ENCODE results near the gene KCNMA1.

The KCNMA1 gene

GRCh38 chr10:77105761-77106221, 531.8 kb downstream of the KCNMA1 start:
- Histone ChIP-seq H3K27me3 (ENCODE audit: control insufficient read depth in 1 of 2, insufficient read depth in 2 of 2, low read length in 2 of 2) (no peaks in the 10 kb centered on the region), H3K4me3 (ENCODE audit: low read length in 2 of 2) (no peak overlapping the region), H3K36me3 (ENCODE audit: control insufficient read depth in 2 of 2, insufficient read depth in 2 of 2, low read length in 2 of 2) (peaks cover 0 to 16% of the 10 kb centered on the region in 2 donors), H3K9me3 (ENCODE audit: control insufficient read depth in 2 of 2, low read length in 2 of 2) (no peaks in the 10 kb centered on the region), H3K27ac (ENCODE audit: low read length) (no peak overlapping the region), H3K4me1 (ENCODE audit: control insufficient read depth, insufficient read depth, low read length) (peaks cover 21% of the 10 kb centered on the region), H3K9ac (ENCODE audit: low read length in 2 of 2) (no peak overlapping the region)

GRCh38 chr10:77104459-77104980, 533.1 kb downstream of the KCNMA1 start:
- Histone ChIP-seq H3K4me1 (ENCODE audit: control insufficient read depth, insufficient read depth, low read length) (peaks cover 19% of the 10 kb centered on the region), H3K36me3 (ENCODE audit: control insufficient read depth in 2 of 2, insufficient read depth in 2 of 2, low read length in 2 of 2) (peaks cover 0 to 16% of the 10 kb centered on the region in 2 donors), H3K9ac (ENCODE audit: low read length in 2 of 2) (no peak overlapping the region), H3K27ac (ENCODE audit: low read length) (no peak overlapping the region), H3K9me3 (ENCODE audit: control insufficient read depth in 2 of 2, low read length in 2 of 2) (no peaks in the 10 kb centered on the region), H3K27me3 (ENCODE audit: control insufficient read depth in 1 of 2, insufficient read depth in 2 of 2, low read length in 2 of 2) (no peaks in the 10 kb centered on the region), H3K4me3 (ENCODE audit: low read length in 2 of 2) (no peak overlapping the region)

GRCh38 chr10:77103213-77103612, 534.4 kb downstream of the KCNMA1 start:
- no peak overlapping the region for H3K27ac ChIP-seq (ENCODE audit: low read length)
- H3K27me3 ChIP-seq (ENCODE audit: control insufficient read depth in 1 of 2, insufficient read depth in 2 of 2, low read length in 2 of 2): no peaks in the 10 kb centered on the region
- H3K4me1 ChIP-seq (ENCODE audit: control insufficient read depth, insufficient read depth, low read length): peaks cover 19% of the 10 kb centered on the region
- H3K9ac ChIP-seq (ENCODE audit: low read length in 2 of 2): no peak overlapping the region
- H3K36me3 ChIP-seq (ENCODE audit: control insufficient read depth in 2 of 2, insufficient read depth in 2 of 2, low read length in 2 of 2): peaks cover 0 to 17% of the 10 kb centered on the region in 2 donors
- H3K4me3 ChIP-seq (ENCODE audit: low read length in 2 of 2): no peak overlapping the region
- H3K9me3 ChIP-seq (ENCODE audit: control insufficient read depth in 2 of 2, low read length in 2 of 2): no peaks in the 10 kb centered on the region

GRCh38 chr10:77101341-77101740, 536.3 kb downstream of the KCNMA1 start:
- H3K9ac ChIP-seq (ENCODE audit: low read length in 2 of 2): no peak overlapping the region
- no peaks in the 10 kb centered on the region for H3K27me3 ChIP-seq (ENCODE audit: control insufficient read depth in 1 of 2, insufficient read depth in 2 of 2, low read length in 2 of 2)
- no peak overlapping the region for H3K27ac ChIP-seq (ENCODE audit: low read length)
- no peak overlapping the region for H3K4me3 ChIP-seq (ENCODE audit: low read length in 2 of 2)
- no peaks in the 10 kb centered on the region for H3K9me3 ChIP-seq (ENCODE audit: control insufficient read depth in 2 of 2, low read length in 2 of 2)
- peaks cover 4 to 11% of the 10 kb centered on the region in 2 donors for H3K36me3 ChIP-seq (ENCODE audit: control insufficient read depth in 2 of 2, insufficient read depth in 2 of 2, low read length in 2 of 2)
- peaks cover 17% of the 10 kb centered on the region for H3K4me1 ChIP-seq (ENCODE audit: control insufficient read depth, insufficient read depth, low read length)

GRCh38 chr10:77099136-77099535, 538.5 kb downstream of the KCNMA1 start:
- Histone ChIP-seq H3K36me3 (ENCODE audit: control insufficient read depth in 2 of 2, insufficient read depth in 2 of 2, low read length in 2 of 2) (peaks cover 7 to 13% of the 10 kb centered on the region in 2 donors), H3K4me1 (ENCODE audit: control insufficient read depth, insufficient read depth, low read length) (no peaks in the 10 kb centered on the region), H3K9ac (ENCODE audit: low read length in 2 of 2) (no peak overlapping the region), H3K27me3 (ENCODE audit: control insufficient read depth in 1 of 2, insufficient read depth in 2 of 2, low read length in 2 of 2) (no peaks in the 10 kb centered on the region), H3K4me3 (ENCODE audit: low read length in 2 of 2) (no peak overlapping the region), H3K27ac (ENCODE audit: low read length) (no peak overlapping the region), H3K9me3 (ENCODE audit: control insufficient read depth in 2 of 2, low read length in 2 of 2) (no peaks in the 10 kb centered on the region)

GRCh38 chr10:77097625-77098024, 540.0 kb downstream of the KCNMA1 start:
- Histone ChIP-seq H3K27me3 (ENCODE audit: control insufficient read depth in 1 of 2, insufficient read depth in 2 of 2, low read length in 2 of 2) (no peaks in the 10 kb centered on the region), H3K27ac (ENCODE audit: low read length) (no peak overlapping the region), H3K36me3 (ENCODE audit: control insufficient read depth in 2 of 2, insufficient read depth in 2 of 2, low read length in 2 of 2) (peaks cover 7 to 13% of the 10 kb centered on the region in 2 donors), H3K4me1 (ENCODE audit: control insufficient read depth, insufficient read depth, low read length) (no peaks in the 10 kb centered on the region), H3K9ac (ENCODE audit: low read length in 2 of 2) (no peak overlapping the region), H3K9me3 (ENCODE audit: control insufficient read depth in 2 of 2, low read length in 2 of 2) (no peaks in the 10 kb centered on the region), H3K4me3 (ENCODE audit: low read length in 2 of 2) (no peak overlapping the region)

- no peaks in the 10 kb centered on the region for H3K4me1 ChIP-seq (ENCODE audit: control insufficient read depth, insufficient read depth, low read length)
- H3K27me3 ChIP-seq (ENCODE audit: control insufficient read depth in 1 of 2, insufficient read depth in 2 of 2, low read length in 2 of 2): no peaks in the 10 kb centered on the region
- no peak overlapping the region for H3K4me3 ChIP-seq (ENCODE audit: low read length in 2 of 2)
- peaks cover 26 to 29% of the 10 kb centered on the region in 2 donors for H3K36me3 ChIP-seq (ENCODE audit: control insufficient read depth in 2 of 2, insufficient read depth in 2 of 2, low read length in 2 of 2)
- H3K9ac ChIP-seq (ENCODE audit: low read length in 2 of 2): no peak overlapping the region
- H3K9me3 ChIP-seq (ENCODE audit: control insufficient read depth in 2 of 2, low read length in 2 of 2): no peaks in the 10 kb centered on the region
- H3K27ac ChIP-seq (ENCODE audit: low read length): no peak overlapping the region
These were observed 544.5 kb downstream of the KCNMA1 start for GRCh38 chr10:77093126-77093525.

GRCh38 chr10:77091597-77092165, 545.9 kb downstream of the KCNMA1 start:
- Histone ChIP-seq H3K4me3 (ENCODE audit: low read length in 2 of 2) (no peak overlapping the region), H3K9me3 (ENCODE audit: control insufficient read depth in 2 of 2, low read length in 2 of 2) (no peaks in the 10 kb centered on the region), H3K27me3 (ENCODE audit: control insufficient read depth in 1 of 2, insufficient read depth in 2 of 2, low read length in 2 of 2) (no peaks in the 10 kb centered on the region), H3K27ac (ENCODE audit: low read length) (no peak overlapping the region), H3K4me1 (ENCODE audit: control insufficient read depth, insufficient read depth, low read length) (no peaks in the 10 kb centered on the region), H3K36me3 (ENCODE audit: control insufficient read depth in 2 of 2, insufficient read depth in 2 of 2, low read length in 2 of 2) (peaks cover 26 to 31% of the 10 kb centered on the region in 2 donors), H3K9ac (ENCODE audit: low read length in 2 of 2) (no peak overlapping the region)

- peaks cover 28 to 38% of the 10 kb centered on the region in 2 donors for H3K36me3 ChIP-seq (ENCODE audit: control insufficient read depth in 2 of 2, insufficient read depth in 2 of 2, low read length in 2 of 2)
These were observed 546.9 kb downstream of the KCNMA1 start for GRCh38 chr10:77090381-77091356.

GRCh38 chr10:77087366-77087765, 550.2 kb downstream of the KCNMA1 start:
- Histone ChIP-seq H3K4me3 (ENCODE audit: low read length in 2 of 2) (no peak overlapping the region), H3K4me1 (ENCODE audit: control insufficient read depth, insufficient read depth, low read length) (peaks cover 14% of the 10 kb centered on the region), H3K27ac (ENCODE audit: low read length) (no peak overlapping the region), H3K27me3 (ENCODE audit: control insufficient read depth in 1 of 2, insufficient read depth in 2 of 2, low read length in 2 of 2) (no peaks in the 10 kb centered on the region), H3K36me3 (ENCODE audit: control insufficient read depth in 2 of 2, insufficient read depth in 2 of 2, low read length in 2 of 2) (peaks cover 25 to 38% of the 10 kb centered on the region in 2 donors), H3K9ac (ENCODE audit: low read length in 2 of 2) (no peak overlapping the region), H3K9me3 (ENCODE audit: control insufficient read depth in 2 of 2, low read length in 2 of 2) (no peaks in the 10 kb centered on the region)

More at GRCh38 chr10:77090381-77091356, 546.9 kb downstream of the KCNMA1 start:
- Histone ChIP-seq H3K27me3 (ENCODE audit: control insufficient read depth in 1 of 2, insufficient read depth in 2 of 2, low read length in 2 of 2) (no peaks in the 10 kb centered on the region), H3K9ac (ENCODE audit: low read length in 2 of 2) (no peak overlapping the region), H3K4me1 (ENCODE audit: control insufficient read depth, insufficient read depth, low read length) (peaks cover 4% of the 10 kb centered on the region), H3K27ac (ENCODE audit: low read length) (no peak overlapping the region), H3K9me3 (ENCODE audit: control insufficient read depth in 2 of 2, low read length in 2 of 2) (no peaks in the 10 kb centered on the region), H3K4me3 (ENCODE audit: low read length in 2 of 2) (no peak overlapping the region)
